ENCODE results near the gene MTX3.

MTX3 gene

GRCh38 chr5:79976759-79977515 lies 14.1 kb downstream of the MTX3 start:
- no peak for DNase-seq

- no peak for DNase-seq
Measured at GRCh38 chr5:79975422-79975821, 15.6 kb downstream of the MTX3 start.

GRCh38 chr5:79974886-79975285 lies 16.2 kb downstream of the MTX3 start:
- no peak for DNase-seq

GRCh38 chr5:79973996-79974395 lies 17.1 kb downstream of the MTX3 start:
- DNase-seq, result no peak

GRCh38 chr5:79973511-79973910 lies 17.6 kb downstream of the MTX3 start:
- no peak for DNase-seq

- no peak for DNase-seq
Measured at GRCh38 chr5:79971156-79971555, 19.9 kb downstream of the MTX3 start.

- no peak for DNase-seq
Measured at GRCh38 chr5:79966448-79966847, 24.6 kb downstream of the MTX3 start.

- DNase-seq, result no peak
Measured at GRCh38 chr5:79964136-79964535, 26.9 kb downstream of the MTX3 start.

GRCh38 chr5:79963261-79964061 lies 27.6 kb downstream of the MTX3 start:
- DNase-seq, result no peak

- no peak for DNase-seq
Measured at GRCh38 chr5:79962575-79963222, 28.4 kb downstream of the MTX3 start.

- DNase-seq, result peak; percentile 35
Measured at GRCh38 chr5:79961716-79962574, 29.1 kb downstream of the MTX3 start.

- DNase-seq, result peak; percentile 15
Measured at GRCh38 chr5:79959407-79959806, 31.7 kb downstream of the MTX3 start.

GRCh38 chr5:79955941-79956670 lies 35.0 kb downstream of the MTX3 start:
- no peak for DNase-seq

- no peak for DNase-seq
Measured at GRCh38 chr5:79955356-79955895, 35.6 kb downstream of the MTX3 start.

- no peak for DNase-seq
Measured at GRCh38 chr5:79954620-79955019, 36.4 kb downstream of the MTX3 start.

GRCh38 chr5:79947567-79947966 lies 43.5 kb downstream of the MTX3 start:
- no peak for DNase-seq

- DNase-seq, result no peak
Measured at GRCh38 chr5:79938468-79938867, 52.6 kb downstream of the MTX3 start.

- DNase-seq, result no peak
Measured at GRCh38 chr5:79936646-79937216, 54.3 kb downstream of the MTX3 start.

GRCh38 chr5:79936002-79936645 lies 54.9 kb downstream of the MTX3 start:
- DNase-seq, result no peak

- DNase-seq, result no peak
Measured at GRCh38 chr5:79934681-79935080, 56.4 kb downstream of the MTX3 start.
